H9 (cell line): ENCODE results near the gene ARHGDIA. TPM values are rescaled to one million over a fixed set of nuclear protein-coding genes. Genes with fewer than 3 reads are reported as not detected.

Experiments used
- DNase-seq: peaks from one replicate; pipeline ENCODE4 v3.0.0-alpha.2; 2017
- H2AFZ ChIP-seq: one replicate; pipeline ENCODE4 v1.6.1; 2013; ENCODE audit warnings: mild to moderate bottlenecking, low read length, control low read depth, moderate library complexity
- H2AK5ac ChIP-seq: 2 replicates; pipeline ENCODE4 v1.6.1; 2013; ENCODE audit warnings: low read length, control low read depth, mixed read lengths; ENCODE audit not compliant: insufficient read length
- H2BK120ac ChIP-seq: one replicate; pipeline ENCODE4 v1.6.1; 2013; ENCODE audit warnings: low read depth, mild to moderate bottlenecking, low read length, control low read depth, inconsistent platforms; ENCODE audit not compliant: poor library complexity, severe bottlenecking
- H2BK12ac ChIP-seq: 2 replicates; pipeline ENCODE4 v1.6.1; 2013; ENCODE audit warnings: low read length, control low read depth, mixed read lengths, low read depth; ENCODE audit not compliant: insufficient read length
- H2BK15ac ChIP-seq: 2 replicates; pipeline ENCODE4 v1.6.1; 2013; ENCODE audit warnings: low read depth, low read length, control low read depth
- H2BK20ac ChIP-seq: one replicate; pipeline ENCODE4 v1.6.1; 2013; ENCODE audit warnings: low read depth, mild to moderate bottlenecking, low read length, control low read depth, inconsistent platforms; ENCODE audit not compliant: poor library complexity, severe bottlenecking
- H2BK5ac ChIP-seq: 2 replicates; pipeline ENCODE4 v1.6.1; 2013; ENCODE audit warnings: low read length, control low read depth, mixed read lengths; ENCODE audit not compliant: insufficient read length
- H3K14ac ChIP-seq: 2 replicates; pipeline ENCODE4 v1.6.1; 2013; ENCODE audit warnings: low read length, control low read depth; ENCODE audit not compliant: insufficient read depth
- H3K18ac ChIP-seq: 2 replicates; pipeline ENCODE4 v1.6.1; 2013; ENCODE audit warnings: low read depth, mild to moderate bottlenecking, mixed read lengths, low read length, control low read depth; ENCODE audit not compliant: insufficient read length
- H3K23ac ChIP-seq: 2 replicates; pipeline ENCODE4 v1.6.1; 2013; ENCODE audit warnings: low read length, control low read depth, mixed read lengths, low read depth; ENCODE audit not compliant: insufficient read length
- H3K23me2 ChIP-seq: 2 replicates; pipeline ENCODE4 v1.6.1; 2013; ENCODE audit warnings: low read depth, mild to moderate bottlenecking, mixed read lengths, low read length, control low read depth; ENCODE audit not compliant: insufficient read length, poor library complexity, severe bottlenecking
- H3K27ac ChIP-seq: 2 replicates; pipeline ENCODE4 v1.5.1; 2013; ENCODE audit warnings: low read length, control low read depth, mixed read lengths, low read depth; ENCODE audit not compliant: insufficient read length
- H3K27me3 ChIP-seq: 2 replicates; pipeline ENCODE4 v1.6.1; 2013; ENCODE audit warnings: low read length, control low read depth, inconsistent platforms; ENCODE audit not compliant: insufficient read depth
- H3K4ac ChIP-seq: 2 replicates; pipeline ENCODE4 v1.6.1; 2013; ENCODE audit warnings: low read depth, mild to moderate bottlenecking, control low read depth, inconsistent platforms, low read length, moderate library complexity
- H3K4me1 ChIP-seq: 2 replicates; pipeline ENCODE4 v1.6.1; 2013; ENCODE audit warnings: low read length, control low read depth, inconsistent platforms; ENCODE audit not compliant: insufficient read depth
- H3K4me2 ChIP-seq: 2 replicates; pipeline ENCODE4 v1.6.1; 2013; ENCODE audit warnings: low read length, control low read depth, mixed read lengths; ENCODE audit not compliant: insufficient read length, insufficient read depth
- H3K56ac ChIP-seq: 2 replicates; pipeline ENCODE4 v1.6.1; 2013; ENCODE audit warnings: low read depth, mild to moderate bottlenecking, mixed read lengths, low read length, control low read depth; ENCODE audit not compliant: insufficient read length
- H3K79me1 ChIP-seq: 2 replicates; pipeline ENCODE4 v1.6.1; 2013; ENCODE audit warnings: low read depth, mild to moderate bottlenecking, moderate library complexity, low read length, control low read depth, inconsistent platforms; ENCODE audit not compliant: insufficient read depth, poor library complexity, severe bottlenecking
- H3K79me2 ChIP-seq: 2 replicates; pipeline ENCODE4 v1.6.1; 2013; ENCODE audit warnings: low read length, control low read depth, inconsistent platforms; ENCODE audit not compliant: insufficient read depth
- H3K9ac ChIP-seq: 2 replicates; pipeline ENCODE4 v1.6.1; 2013; ENCODE audit warnings: low read length, control low read depth, mixed read lengths; ENCODE audit not compliant: insufficient read length; ENCODE audit errors: extremely low read depth
- H3K9me3 ChIP-seq: one replicate; pipeline ENCODE4 v1.6.1; 2013; ENCODE audit warnings: low read depth, low read length, inconsistent platforms; ENCODE audit not compliant: control insufficient read depth
- H3T11ph ChIP-seq: one replicate; pipeline ENCODE4 v1.6.1; 2013; ENCODE audit warnings: mild to moderate bottlenecking, low read length, control low read depth, inconsistent platforms
- H4K20me1 ChIP-seq: one replicate; pipeline ENCODE4 v1.6.1; 2013; ENCODE audit not compliant: control insufficient read depth, insufficient read length, insufficient read depth
- H4K5ac ChIP-seq: 2 replicates; pipeline ENCODE4 v1.6.1; 2013; ENCODE audit warnings: low read depth, mild to moderate bottlenecking, mixed read lengths, low read length, control low read depth; ENCODE audit not compliant: insufficient read length
- H4K8ac ChIP-seq: replicated peaks from 2 replicates; pipeline ENCODE4 v1.6.1; 2013; ENCODE audit warnings: low read length, control low read depth, mixed read lengths, low read depth; ENCODE audit not compliant: insufficient read length
- H4K91ac ChIP-seq: 2 replicates; pipeline ENCODE4 v1.6.1; 2013; ENCODE audit warnings: low read depth, mild to moderate bottlenecking, moderate library complexity, mixed read lengths, low read length, control low read depth; ENCODE audit not compliant: insufficient read length
- H3K27ac Mint-ChIP-seq, 3 experiments: 2 replicates in 2 of 3; 3 replicates in 1 of 3; pipeline ENCODE4 v1.8.0; 2020 to 2021; ENCODE audit warnings: mixed read lengths in 3 of 3, mild to moderate bottlenecking in 1 of 3, moderate library complexity in 1 of 3
- H3K27me3 Mint-ChIP-seq: 2 replicates; pipeline ENCODE4 v1.8.0; 2021; ENCODE audit warnings: low read depth, mild to moderate bottlenecking, moderate library complexity, mixed read lengths
- H3K36me3 Mint-ChIP-seq, 3 experiments: 2 replicates in 2 of 3; 3 replicates in 1 of 3; pipeline ENCODE4 v1.8.0; 2020 to 2021; ENCODE audit warnings: low read depth in 3 of 3, mixed read lengths in 3 of 3; ENCODE audit not compliant: insufficient read depth in 1 of 3
- H3K4me1 Mint-ChIP-seq, 2 experiments: 2 replicates each; pipeline ENCODE4 v1.8.0; 2020; ENCODE audit warnings: mixed read lengths in 2 of 2
- H3K4me3 Mint-ChIP-seq, 2 experiments: 2 replicates in 1 of 2; 3 replicates in 1 of 2; pipeline ENCODE4 v1.8.0; 2020 to 2021; ENCODE audit warnings: mild to moderate bottlenecking in 2 of 2, mixed read lengths in 2 of 2, moderate library complexity in 1 of 2
- H3K9me3 Mint-ChIP-seq, 2 experiments: 2 replicates in 1 of 2; 3 replicates in 1 of 2; pipeline ENCODE4 v1.8.0; 2020; ENCODE audit warnings: mild to moderate bottlenecking in 2 of 2, mixed read lengths in 2 of 2, moderate library complexity in 1 of 2
- CTCF ChIP-seq: fragments of 200-600 bp; sonication (generic); conservative IDR thresholded peaks from 3 replicates; pipeline ENCODE4 v1.8.0; 2021; ENCODE audit warnings: antibody characterized with exemption, mild to moderate bottlenecking
- WGBS: extraction: QIAGEN DNeasy Blood & Tissue Kit; methylation state at CpG from one replicate; pipeline ENCODE4 v1.1.7; 2013; ENCODE audit warnings: missing lambda C conversion rate, low lambda C conversion rate, mixed read lengths; ENCODE audit not compliant: insufficient read length; ENCODE audit errors: extremely low coverage; 5-methylcytosine and 5-hydroxymethylcytosine counted together
- total RNA-seq: library from RNA; stranded (reverse); gene quantifications from 2 replicates; pipeline ENCODE4 v1.2.1, GENCODE V29; 2021

Gene ARHGDIA
- total RNA-seq, 1 experiment from 2014 or later = 247 TPM

- H3K27ac ChIP-seq = no peak overlapping the region
- no peak overlapping the region for H3K9ac ChIP-seq
- no CpG with 5 or more reads among the region's 19 CpGs for WGBS
These were observed 27.1 kb upstream of the ARHGDIA start for GRCh38 chr17:81898029-81898866.

More at GRCh38 chr17:81898029-81898866, 27.1 kb upstream of the ARHGDIA start:
- no peaks in the 10 kb centered on the region; the same call in 1 of the 2 replicates for H3K27me3 ChIP-seq
- no peak overlapping the region for H3K14ac ChIP-seq
- no peak overlapping the region for H2AK5ac ChIP-seq
- no peak overlapping the region for H4K8ac ChIP-seq
- H2BK15ac ChIP-seq = no peak overlapping the region
- H3K23ac ChIP-seq = no peak overlapping the region
- no peak overlapping the region for H2BK120ac ChIP-seq
- Mint-ChIP-seq H3K27me3 (peaks cover 11% of the 10 kb centered on the region), H3K4me1 (peaks cover 0 to 3% of the 10 kb centered on the region in 2 experiments; a peak in 2 of 4 replicates), H3K36me3 (peaks cover 16 to 50% (median 39%) of the 10 kb centered on the region in 3 experiments; a peak in 6 of 7 replicates), H3K4me3 (no peak overlapping the region), H3K9me3 (no peaks in the 10 kb centered on the region), H3K27ac (no peak overlapping the region)
- H2BK5ac ChIP-seq = no peak overlapping the region
- H2BK12ac ChIP-seq = no peak overlapping the region
- H3K4ac ChIP-seq = no peak overlapping the region
- no peak overlapping the region for H4K91ac ChIP-seq
- no peaks in the 10 kb centered on the region for H3K4me1 ChIP-seq
- H3K79me2 ChIP-seq = no peaks in the 10 kb centered on the region
- H3K18ac ChIP-seq = no peak overlapping the region
- H3K9me3 ChIP-seq = no peaks in the 10 kb centered on the region
- no peak overlapping the region for H3T11ph ChIP-seq
- no peak for DNase-seq
- no peak overlapping the region for H2AFZ ChIP-seq
- H3K23me2 ChIP-seq = peaks cover 11% of the 10 kb centered on the region
- H2BK20ac ChIP-seq = no peak overlapping the region
- TF ChIP-seq CTCF = no peak
- H3K4me2 ChIP-seq = no peak overlapping the region
- H3K56ac ChIP-seq = no peak overlapping the region
- no peak overlapping the region for H4K5ac ChIP-seq
- no peaks in the 10 kb centered on the region for H4K20me1 ChIP-seq
- no peaks in the 10 kb centered on the region for H3K79me1 ChIP-seq
